Measurements from ENCODE around the gene FMO4.
"Not testable (repeated sequence)": the region's sequence is repeated elsewhere in the genome, so short reads cannot be mapped to it uniquely, and the experiment has no call there.

Gene FMO4

DNA sequence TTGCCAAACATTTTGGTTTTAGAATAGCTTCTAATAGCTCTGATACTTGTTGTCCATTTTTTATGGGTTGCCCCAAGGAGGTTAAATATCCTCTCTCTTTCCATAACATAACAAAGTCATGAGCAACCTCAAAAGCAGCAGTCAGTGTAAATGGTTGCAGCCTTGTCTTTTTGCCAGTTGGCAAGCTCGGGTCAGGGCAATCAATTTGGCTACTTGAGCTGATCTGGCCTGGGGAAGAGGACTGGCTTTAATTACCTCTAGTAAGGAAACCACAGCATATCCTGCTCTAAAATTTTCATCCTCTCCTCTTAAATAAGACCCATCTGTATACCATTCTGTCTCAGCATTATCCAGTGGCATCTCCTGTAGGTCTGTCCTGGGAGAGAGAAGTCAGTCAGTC lies 21.2 kb upstream of the FMO4 start:
- H3K9ac ChIP-seq (ENCODE audit: low read length): no peak overlapping the region
- H3K27me3 ChIP-seq (ENCODE audit: control insufficient read depth, insufficient read depth, low read length): no peaks in the 10 kb centered on the region
- H3K27ac ChIP-seq (ENCODE audit: low read length): no peak overlapping the region
- H3K9me3 ChIP-seq (ENCODE audit: control insufficient read depth, low read depth, low read length): no peaks in the 10 kb centered on the region
- H3K4me3 ChIP-seq (ENCODE audit: low read length): no peak overlapping the region
- no peaks in the 10 kb centered on the region for H3K36me3 ChIP-seq (ENCODE audit: control insufficient read depth, low read depth, low read length)
- H3K4me1 ChIP-seq (ENCODE audit: control insufficient read depth, low read depth, low read length): peaks cover 16% of the 10 kb centered on the region

DNA sequence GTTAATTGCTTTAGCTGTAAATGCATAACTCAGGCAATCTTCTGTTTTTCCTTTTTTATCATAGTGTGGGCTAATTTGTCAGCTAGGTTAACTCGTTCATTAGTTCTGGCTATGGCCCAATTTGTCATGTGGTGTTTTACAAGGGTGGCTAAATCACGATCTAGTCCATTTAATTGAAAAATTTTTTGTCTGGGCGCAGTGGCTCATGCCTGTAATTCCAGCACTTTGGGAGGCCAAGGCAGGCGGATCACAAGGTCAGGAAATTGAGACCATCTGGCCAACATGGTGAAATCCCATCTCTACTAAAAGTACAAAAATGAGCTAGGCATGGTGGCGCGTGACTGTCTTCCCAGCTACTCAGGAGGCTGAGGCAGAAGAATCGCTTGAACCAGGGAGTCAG lies 18.6 kb upstream of the FMO4 start:
- not testable (repeated sequence) for H3K36me3 ChIP-seq (ENCODE audit: control insufficient read depth, low read depth, low read length); H3K27me3 ChIP-seq (ENCODE audit: control insufficient read depth, insufficient read depth, low read length); H3K27ac ChIP-seq (ENCODE audit: low read length); H3K9me3 ChIP-seq (ENCODE audit: control insufficient read depth, low read depth, low read length); H3K9ac ChIP-seq (ENCODE audit: low read length); H3K4me3 ChIP-seq (ENCODE audit: low read length)
- peaks cover 41% of the 10 kb centered on the region for H3K4me1 ChIP-seq (ENCODE audit: control insufficient read depth, low read depth, low read length)

DNA sequence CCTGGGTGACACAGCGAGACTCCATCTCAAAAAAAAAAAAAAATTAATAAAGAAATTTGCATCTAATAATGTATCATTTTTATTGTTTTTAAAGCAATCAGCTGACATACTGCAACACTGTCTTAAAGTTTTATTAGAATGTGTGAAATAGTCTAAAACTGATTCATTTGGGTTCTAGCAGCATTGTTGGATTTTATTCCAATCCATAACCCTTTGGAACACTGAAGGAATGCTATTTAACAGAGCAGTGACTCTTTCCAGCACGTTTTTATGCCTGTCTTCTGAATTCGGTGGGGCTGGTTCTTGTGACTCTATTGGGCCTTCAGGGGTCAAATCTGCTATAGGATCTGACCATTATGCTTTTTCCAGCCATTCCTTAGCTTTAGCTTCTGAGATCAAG lies 18.2 kb upstream of the FMO4 start:
- Histone ChIP-seq H3K9me3 (ENCODE audit: control insufficient read depth, low read depth, low read length) (no peaks in the 10 kb centered on the region), H3K36me3 (ENCODE audit: control insufficient read depth, low read depth, low read length) (no peaks in the 10 kb centered on the region), H3K27me3 (ENCODE audit: control insufficient read depth, insufficient read depth, low read length) (no peaks in the 10 kb centered on the region), H3K27ac (ENCODE audit: low read length) (no peak overlapping the region), H3K9ac (ENCODE audit: low read length) (no peak overlapping the region), H3K4me1 (ENCODE audit: control insufficient read depth, low read depth, low read length) (peaks cover 41% of the 10 kb centered on the region), H3K4me3 (ENCODE audit: low read length) (no peak overlapping the region)

DNA sequence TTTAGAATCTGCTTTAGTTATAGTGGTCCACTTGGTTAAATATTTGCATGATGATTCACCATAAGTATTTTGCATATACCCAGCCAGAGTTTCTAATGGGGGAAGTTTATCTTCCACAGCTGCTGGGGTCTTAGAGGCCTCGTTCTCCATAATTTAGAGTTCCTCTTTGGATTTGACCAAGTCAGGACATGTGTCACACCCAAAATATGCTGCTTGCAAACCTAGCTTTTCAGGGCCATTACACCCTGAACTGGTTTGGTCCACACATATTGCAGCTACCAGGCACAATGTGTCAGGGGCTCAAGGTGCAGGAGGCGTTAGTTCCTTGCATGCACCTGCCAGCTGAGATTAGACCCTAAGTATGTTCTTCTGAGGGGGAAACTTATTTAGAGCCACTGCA lies 17.1 kb upstream of the FMO4 start:
- H3K9ac ChIP-seq (ENCODE audit: low read length): no peak overlapping the region
- H3K36me3 ChIP-seq (ENCODE audit: control insufficient read depth, low read depth, low read length): no peaks in the 10 kb centered on the region
- H3K27me3 ChIP-seq (ENCODE audit: control insufficient read depth, insufficient read depth, low read length): no peaks in the 10 kb centered on the region
- no peak overlapping the region for H3K4me3 ChIP-seq (ENCODE audit: low read length)
- H3K9me3 ChIP-seq (ENCODE audit: control insufficient read depth, low read depth, low read length): no peaks in the 10 kb centered on the region
- no peak overlapping the region for H3K27ac ChIP-seq (ENCODE audit: low read length)
- peaks cover 41% of the 10 kb centered on the region for H3K4me1 ChIP-seq (ENCODE audit: control insufficient read depth, low read depth, low read length)

DNA sequence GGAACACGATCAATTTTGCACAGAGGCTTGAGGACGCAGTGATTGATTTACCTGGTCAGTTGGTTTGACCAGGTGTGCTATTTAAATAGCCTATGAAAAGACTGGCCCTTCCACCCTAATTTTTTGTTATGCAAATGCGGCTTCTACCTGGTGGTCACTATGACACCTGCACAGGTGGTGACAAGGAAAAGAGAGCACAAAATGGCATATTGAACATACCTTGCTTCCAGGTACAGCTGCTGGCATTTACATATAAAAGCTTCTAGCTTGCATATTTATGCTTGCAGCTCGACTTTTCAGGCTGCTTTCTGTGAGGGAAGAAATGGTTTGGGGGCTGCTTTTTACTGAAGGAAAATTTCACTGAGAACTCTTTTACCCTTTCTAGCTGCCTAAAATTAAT lies 15.3 kb upstream of the FMO4 start:
- peak overlapping the region; percentile 18 for H3K4me3 ChIP-seq (ENCODE audit: low read length)
- no peak overlapping the region for H3K27ac ChIP-seq (ENCODE audit: low read length)
- no peaks in the 10 kb centered on the region for H3K9me3 ChIP-seq (ENCODE audit: control insufficient read depth, low read depth, low read length)
- no peak overlapping the region for H3K9ac ChIP-seq (ENCODE audit: low read length)
- H3K27me3 ChIP-seq (ENCODE audit: control insufficient read depth, insufficient read depth, low read length): no peaks in the 10 kb centered on the region
- H3K4me1 ChIP-seq (ENCODE audit: control insufficient read depth, low read depth, low read length): peaks cover 41% of the 10 kb centered on the region
- H3K36me3 ChIP-seq (ENCODE audit: control insufficient read depth, low read depth, low read length): no peaks in the 10 kb centered on the region

DNA sequence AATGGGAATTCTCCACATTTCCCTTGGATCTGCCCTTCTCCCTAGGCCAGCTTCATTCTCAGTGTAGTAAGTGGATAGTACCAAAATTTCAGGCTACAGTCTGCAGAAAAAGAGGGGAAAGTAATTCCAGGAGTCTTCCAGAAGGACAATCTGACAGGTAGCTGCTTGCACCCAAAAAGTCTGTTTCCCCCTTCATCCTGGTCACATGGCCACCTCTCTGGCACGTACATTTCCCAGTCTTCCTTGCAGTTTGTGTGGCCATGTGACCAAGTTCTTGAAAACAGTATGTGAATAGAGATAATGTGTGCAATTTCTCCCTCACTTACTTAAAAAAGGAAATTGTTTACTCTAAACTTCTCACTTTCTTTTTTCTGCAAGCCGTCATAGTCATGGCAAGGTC lies 14.6 kb upstream of the FMO4 start:
- Histone ChIP-seq H3K4me1 (ENCODE audit: control insufficient read depth, low read depth, low read length) (peaks cover 41% of the 10 kb centered on the region), H3K36me3 (ENCODE audit: control insufficient read depth, low read depth, low read length) (no peaks in the 10 kb centered on the region), H3K9me3 (ENCODE audit: control insufficient read depth, low read depth, low read length) (no peaks in the 10 kb centered on the region), H3K4me3 (ENCODE audit: low read length) (no peak overlapping the region), H3K9ac (ENCODE audit: low read length) (no peak overlapping the region), H3K27ac (ENCODE audit: low read length) (no peak overlapping the region), H3K27me3 (ENCODE audit: control insufficient read depth, insufficient read depth, low read length) (no peaks in the 10 kb centered on the region)

DNA sequence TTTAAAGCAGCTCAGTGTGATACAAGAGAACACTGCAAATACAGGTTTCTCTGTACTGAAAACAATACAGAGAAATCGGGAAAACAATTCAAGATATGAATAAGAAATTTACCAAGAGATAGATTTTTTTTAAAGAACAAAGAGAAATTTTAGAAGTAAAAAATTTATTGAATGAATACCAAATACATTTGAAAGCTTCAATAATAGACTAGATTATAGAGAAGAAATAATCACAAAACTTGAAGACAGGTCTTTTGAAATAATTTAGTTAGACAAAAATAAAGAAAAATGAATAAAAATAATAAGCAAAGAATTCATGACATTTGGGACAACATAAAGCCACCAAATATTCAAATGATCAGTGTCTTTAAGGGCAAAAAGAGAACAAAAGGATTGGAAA lies 13.6 kb upstream of the FMO4 start:
- H3K36me3 ChIP-seq (ENCODE audit: control insufficient read depth, low read depth, low read length): no peaks in the 10 kb centered on the region
- H3K27me3 ChIP-seq (ENCODE audit: control insufficient read depth, insufficient read depth, low read length): no peaks in the 10 kb centered on the region
- H3K9me3 ChIP-seq (ENCODE audit: control insufficient read depth, low read depth, low read length): no peaks in the 10 kb centered on the region
- H3K27ac ChIP-seq (ENCODE audit: low read length): no peak overlapping the region
- no peak overlapping the region for H3K9ac ChIP-seq (ENCODE audit: low read length)
- no peak overlapping the region for H3K4me3 ChIP-seq (ENCODE audit: low read length)
- peaks cover 41% of the 10 kb centered on the region for H3K4me1 ChIP-seq (ENCODE audit: control insufficient read depth, low read depth, low read length)

DNA sequence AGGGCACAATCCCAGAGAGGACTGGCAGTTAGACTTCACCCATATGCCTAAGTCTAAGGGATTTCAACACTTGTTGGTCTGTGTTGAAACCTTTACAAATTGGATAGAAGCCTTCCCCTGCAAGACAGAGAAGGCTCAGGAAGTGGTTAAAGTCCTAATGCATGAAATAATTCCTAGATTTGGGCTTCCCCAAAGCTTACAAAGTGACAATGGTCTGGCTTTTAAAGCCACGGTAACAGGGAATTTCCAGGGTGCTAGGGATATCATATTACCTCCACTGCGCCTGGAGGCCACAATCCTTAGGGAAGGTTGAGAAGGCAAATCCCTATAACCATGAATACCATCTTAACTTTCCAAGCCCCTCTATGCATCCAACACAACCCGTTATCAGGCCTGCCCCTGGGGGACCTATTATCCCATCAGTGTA lies 3.3 kb upstream of the FMO4 start:
- Histone ChIP-seq H3K27me3 (ENCODE audit: control insufficient read depth, insufficient read depth, low read length) (no peaks in the 10 kb centered on the region), H3K9ac (ENCODE audit: low read length) (no peak overlapping the region), H3K9me3 (ENCODE audit: control insufficient read depth, low read depth, low read length) (no peaks in the 10 kb centered on the region), H3K4me1 (ENCODE audit: control insufficient read depth, low read depth, low read length) (peaks cover 6% of the 10 kb centered on the region), H3K36me3 (ENCODE audit: control insufficient read depth, low read depth, low read length) (no peaks in the 10 kb centered on the region), H3K4me3 (ENCODE audit: low read length) (no peak overlapping the region), H3K27ac (ENCODE audit: low read length) (no peak overlapping the region)

DNA sequence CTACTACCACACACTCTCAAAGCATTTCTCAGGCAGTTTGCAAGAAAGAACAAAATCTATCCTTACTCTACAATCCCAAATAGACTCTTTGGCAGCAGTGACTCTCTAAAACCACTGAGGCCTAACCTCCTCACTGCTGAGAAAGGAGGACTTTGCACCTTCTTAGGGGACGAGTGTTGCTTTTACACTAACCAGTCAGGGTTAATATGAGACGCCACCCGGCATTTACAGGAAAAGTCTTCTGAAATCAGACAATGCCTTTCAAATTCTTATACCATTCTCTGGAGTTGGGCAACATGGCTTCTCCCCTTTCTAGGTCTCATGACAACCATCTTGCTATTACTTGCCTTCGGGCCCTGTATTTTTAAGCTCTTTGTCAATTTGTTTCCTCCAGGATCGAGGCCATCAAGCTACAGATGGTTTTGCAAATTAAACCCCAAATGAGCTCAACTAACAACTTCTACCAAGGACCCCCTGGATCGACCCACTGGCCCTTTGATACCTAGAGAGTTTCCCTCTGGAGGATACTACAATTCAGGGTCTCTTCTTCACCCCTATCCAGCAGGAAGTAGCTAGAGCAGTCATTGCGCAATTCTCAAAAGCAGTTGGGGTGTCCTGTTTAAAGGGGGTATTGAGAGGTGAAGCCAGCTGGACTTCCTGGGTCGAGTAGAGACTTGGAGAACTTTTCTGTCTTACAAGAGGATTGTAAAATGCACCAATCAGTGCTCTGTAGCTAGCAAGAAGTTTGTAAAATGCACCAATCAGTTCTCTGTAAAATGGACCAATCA lies 2.0 kb upstream of the FMO4 start:
- no peak overlapping the region for H3K27ac ChIP-seq (ENCODE audit: low read length)
- H3K9ac ChIP-seq (ENCODE audit: low read length): no peak overlapping the region
- H3K9me3 ChIP-seq (ENCODE audit: control insufficient read depth, low read depth, low read length): no peaks in the 10 kb centered on the region
- peaks cover 4% of the 10 kb centered on the region for H3K4me1 ChIP-seq (ENCODE audit: control insufficient read depth, low read depth, low read length)
- no peaks in the 10 kb centered on the region for H3K36me3 ChIP-seq (ENCODE audit: control insufficient read depth, low read depth, low read length)
- no peak overlapping the region for H3K4me3 ChIP-seq (ENCODE audit: low read length)
- no peaks in the 10 kb centered on the region for H3K27me3 ChIP-seq (ENCODE audit: control insufficient read depth, insufficient read depth, low read length)

DNA sequence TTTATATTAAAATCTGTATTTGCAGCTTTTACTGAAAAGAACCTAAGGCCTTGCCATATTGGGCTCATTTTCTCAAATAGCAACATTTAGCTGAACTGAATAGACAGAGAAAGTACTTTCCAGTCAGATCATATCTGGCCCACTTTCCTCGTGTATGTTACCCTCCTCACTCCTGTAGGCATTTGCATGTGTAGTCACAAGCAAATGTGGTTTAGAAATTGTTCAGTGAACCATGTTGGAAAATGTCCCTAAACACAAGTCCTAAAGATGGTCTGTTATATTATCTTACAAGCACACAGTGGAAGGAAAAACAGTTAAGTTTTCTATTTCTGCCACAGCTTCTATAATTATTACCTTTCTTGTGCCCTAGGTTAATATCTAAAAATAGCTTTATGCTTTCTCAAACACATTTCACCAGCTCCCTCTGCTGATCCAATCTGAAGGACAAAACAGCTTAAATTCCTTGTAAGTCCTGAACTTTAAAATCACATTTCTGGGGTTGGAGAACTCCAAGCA lies 606 bp upstream of the FMO4 start:
- no peak overlapping the region for H3K4me3 ChIP-seq (ENCODE audit: low read length)
- no peak overlapping the region for H3K9ac ChIP-seq (ENCODE audit: low read length)
- no peaks in the 10 kb centered on the region for H3K27me3 ChIP-seq (ENCODE audit: control insufficient read depth, insufficient read depth, low read length)
- no peak overlapping the region for H3K27ac ChIP-seq (ENCODE audit: low read length)
- H3K9me3 ChIP-seq (ENCODE audit: control insufficient read depth, low read depth, low read length): no peaks in the 10 kb centered on the region
- no peaks in the 10 kb centered on the region for H3K36me3 ChIP-seq (ENCODE audit: control insufficient read depth, low read depth, low read length)
- peaks cover 4% of the 10 kb centered on the region for H3K4me1 ChIP-seq (ENCODE audit: control insufficient read depth, low read depth, low read length)

DNA sequence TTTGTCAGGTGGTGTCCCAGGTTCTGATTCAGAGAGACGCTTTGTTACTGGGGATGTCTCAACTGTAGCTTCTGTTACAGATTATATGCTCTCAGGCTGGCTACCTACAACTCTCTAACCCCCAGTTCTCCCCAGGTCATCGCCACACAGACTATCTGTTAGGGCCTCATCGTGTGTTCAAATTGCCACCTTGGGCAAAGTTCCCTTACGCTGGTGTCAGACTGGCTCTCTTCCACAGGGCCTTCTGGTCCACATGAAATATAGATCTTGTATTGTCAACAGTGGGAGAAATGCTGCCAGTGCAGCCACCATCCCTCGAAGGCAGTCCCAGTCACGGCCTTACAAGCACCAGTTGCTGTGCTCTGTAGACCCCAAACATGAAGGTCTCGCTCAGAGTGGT lies 15.3 kb downstream of the FMO4 start:
- Histone ChIP-seq H3K4me3 (ENCODE audit: low read length) (no peak overlapping the region), H3K27ac (ENCODE audit: low read length) (no peak overlapping the region), H3K4me1 (ENCODE audit: control insufficient read depth, low read depth, low read length) (no peaks in the 10 kb centered on the region), H3K27me3 (ENCODE audit: control insufficient read depth, insufficient read depth, low read length) (no peaks in the 10 kb centered on the region), H3K36me3 (ENCODE audit: control insufficient read depth, low read depth, low read length) (no peaks in the 10 kb centered on the region), H3K9ac (ENCODE audit: low read length) (no peak overlapping the region), H3K9me3 (ENCODE audit: control insufficient read depth, low read depth, low read length) (no peaks in the 10 kb centered on the region)

DNA sequence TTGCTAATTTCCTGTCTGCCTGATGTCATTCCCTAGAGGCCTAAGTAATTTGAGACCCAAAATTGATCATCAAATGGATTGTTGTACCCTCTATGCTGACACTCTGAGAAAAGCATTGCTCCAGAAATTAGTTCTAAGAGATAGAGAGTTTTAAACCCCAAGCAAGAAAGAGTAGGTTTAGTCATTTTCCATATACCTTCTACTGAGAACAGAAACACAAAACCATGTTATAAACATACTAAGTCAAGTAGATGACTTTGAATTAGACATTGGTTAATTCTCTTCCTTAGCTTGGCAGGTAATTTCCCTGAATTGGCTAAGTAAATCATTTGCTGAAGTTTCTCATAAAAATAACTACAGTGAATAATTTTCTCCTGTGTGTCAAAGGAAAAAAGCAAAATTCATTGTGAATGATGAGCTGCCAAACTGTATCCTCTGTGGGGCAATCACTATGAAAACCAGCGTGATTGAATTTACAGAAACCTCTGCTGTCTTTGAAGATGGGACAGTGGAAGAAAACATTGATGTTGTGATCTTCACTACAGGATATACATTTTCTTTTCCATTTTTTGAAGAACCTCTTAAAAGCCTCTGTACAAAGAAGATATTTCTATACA lies 20.1 kb downstream of the FMO4 start:
- no peak overlapping the region for H3K9ac ChIP-seq (ENCODE audit: low read length)
- no peaks in the 10 kb centered on the region for H3K27me3 ChIP-seq (ENCODE audit: control insufficient read depth, insufficient read depth, low read length)
- no peak overlapping the region for H3K27ac ChIP-seq (ENCODE audit: low read length)
- H3K9me3 ChIP-seq (ENCODE audit: control insufficient read depth, low read depth, low read length): no peaks in the 10 kb centered on the region
- H3K4me3 ChIP-seq (ENCODE audit: low read length): no peak overlapping the region
- no peaks in the 10 kb centered on the region for H3K4me1 ChIP-seq (ENCODE audit: control insufficient read depth, low read depth, low read length)
- H3K36me3 ChIP-seq (ENCODE audit: control insufficient read depth, low read depth, low read length): no peaks in the 10 kb centered on the region
